ENCODE results near the gene UMPS. TPM values are rescaled to one million over a fixed set of nuclear protein-coding genes. Genes with fewer than 3 reads are reported as not detected.

Gene UMPS
- total and polyA plus RNA-seq, 9 donors, result 15.2 to 39.5 (median 23.9) TPM

DNA sequence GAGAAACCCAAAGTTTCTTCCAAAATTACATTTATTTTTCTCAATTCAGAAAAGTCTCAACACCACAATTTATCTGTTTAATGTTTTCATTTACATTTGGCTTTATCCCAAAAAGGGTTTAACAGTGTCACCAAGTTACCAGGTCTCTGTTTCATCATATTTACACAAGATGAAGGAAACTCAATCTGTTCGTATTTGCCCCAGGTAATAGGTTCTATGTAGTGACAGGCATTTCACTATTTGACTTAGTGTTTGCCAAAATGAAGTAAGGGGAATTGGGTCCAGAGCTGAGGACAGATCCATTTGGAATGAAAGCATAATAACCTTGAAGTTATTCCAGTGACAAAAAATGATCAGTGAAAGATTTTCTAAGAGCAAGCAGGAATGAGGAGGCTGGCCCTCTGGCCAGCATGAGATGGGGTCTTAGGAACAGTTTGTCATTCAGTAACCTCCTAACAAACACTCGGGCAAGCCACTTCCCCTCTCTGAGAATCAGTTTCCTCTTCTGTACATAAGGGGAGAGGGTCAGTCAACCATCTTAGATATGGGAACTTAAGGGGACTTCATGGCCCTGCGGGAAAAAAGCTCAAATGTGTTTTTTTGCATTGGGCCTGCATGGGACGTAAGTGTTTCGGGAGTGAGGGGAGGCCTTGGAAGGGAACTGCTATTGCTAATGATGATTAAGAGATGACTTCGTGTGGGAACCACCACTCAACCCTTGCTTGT is 31.8 kb downstream of the UMPS start:
- WGBS, 3 donors, result 78 to 82% (median 82%) methylated on average over 6 of the region's 6 CpGs

DNA sequence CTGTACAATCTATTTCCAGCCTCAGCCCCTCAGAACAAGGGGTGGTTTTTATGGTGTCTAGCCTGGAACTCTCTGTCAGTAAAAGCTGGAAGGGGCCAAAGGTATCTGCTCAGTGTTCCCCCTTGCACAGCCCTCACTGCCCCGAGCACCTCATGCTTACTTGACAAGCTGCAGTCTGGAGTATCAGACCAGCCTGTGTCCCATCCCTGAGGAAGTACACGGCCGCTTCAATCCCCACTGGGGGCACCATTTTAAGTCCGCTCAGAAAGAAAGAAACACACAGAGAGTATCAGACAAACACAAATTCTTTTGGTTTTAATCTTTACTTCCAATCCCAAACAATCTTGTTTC is 32.4 kb downstream of the UMPS start:
- 86 to 88% (median 87%) methylated on average over 4 of the region's 4 CpGs for WGBS, 3 donors
- no peaks in the 10 kb centered on the region for H3K9me3 ChIP-seq
- TF ChIP-seq POLR2A (IDR thresholded peaks at IDR 0.05), result no peak
- TF ChIP-seq, protein P1, sequence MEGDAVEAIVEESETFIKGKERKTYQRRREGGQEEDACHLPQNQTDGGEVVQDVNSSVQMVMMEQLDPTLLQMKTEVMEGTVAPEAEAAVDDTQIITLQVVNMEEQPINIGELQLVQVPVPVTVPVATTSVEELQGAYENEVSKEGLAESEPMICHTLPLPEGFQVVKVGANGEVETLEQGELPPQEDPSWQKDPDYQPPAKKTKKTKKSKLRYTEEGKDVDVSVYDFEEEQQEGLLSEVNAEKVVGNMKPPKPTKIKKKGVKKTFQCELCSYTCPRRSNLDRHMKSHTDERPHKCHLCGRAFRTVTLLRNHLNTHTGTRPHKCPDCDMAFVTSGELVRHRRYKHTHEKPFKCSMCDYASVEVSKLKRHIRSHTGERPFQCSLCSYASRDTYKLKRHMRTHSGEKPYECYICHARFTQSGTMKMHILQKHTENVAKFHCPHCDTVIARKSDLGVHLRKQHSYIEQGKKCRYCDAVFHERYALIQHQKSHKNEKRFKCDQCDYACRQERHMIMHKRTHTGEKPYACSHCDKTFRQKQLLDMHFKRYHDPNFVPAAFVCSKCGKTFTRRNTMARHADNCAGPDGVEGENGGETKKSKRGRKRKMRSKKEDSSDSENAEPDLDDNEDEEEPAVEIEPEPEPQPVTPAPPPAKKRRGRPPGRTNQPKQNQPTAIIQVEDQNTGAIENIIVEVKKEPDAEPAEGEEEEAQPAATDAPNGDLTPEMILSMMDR (IDR thresholded peaks at IDR 0.05), result no peak
- TF ChIP-seq EP300 (IDR thresholded peaks at IDR 0.05), result no peak
- intact Hi-C loops (cut with DNase I), result loop anchor here in 2 of 4 donors (2.0 to 10.0 kb wide), 3 partner anchors 125 to 672 kb away; partner anchors contain the start of gene ITGB5 (in 1 of the 2)
- H3K36me3 ChIP-seq, result no peaks in the 10 kb centered on the region
- no peaks in the 10 kb centered on the region for H3K27me3 ChIP-seq
- H3K4me1 ChIP-seq (ENCODE audit: insufficient read depth), result no peaks in the 10 kb centered on the region
- H3K27ac ChIP-seq, result no peak overlapping the region
- no peak overlapping the region for H3K4me3 ChIP-seq
- DNase-seq, result no peak

More for the DNA sequence above, 31.8 kb downstream of the UMPS start:
- Histone ChIP-seq H3K27ac (peak overlapping the region in 1 of 2 donors; percentile 46), H3K36me3 (no peaks in the 10 kb centered on the region), H3K4me3 (no peak overlapping the region), H3K4me1 (ENCODE audit: insufficient read depth) (no peaks in the 10 kb centered on the region), H3K27me3 (no peaks in the 10 kb centered on the region), H3K9me3 (no peaks in the 10 kb centered on the region)
- DNase-seq, result no peak
- no peak for TF ChIP-seq POLR2A (IDR thresholded peaks at IDR 0.05)
- TF ChIP-seq, protein P1 (IDR thresholded peaks at IDR 0.05), result no peak
- no peak for TF ChIP-seq EP300 (IDR thresholded peaks at IDR 0.05)
- intact Hi-C loops (cut with DNase I), result loop anchor here (2.0 to 10.0 kb wide), 3 partner anchors 125 to 673 kb away; partner anchors contain the start of gene ITGB5 (in 1 of the 4)

DNA sequence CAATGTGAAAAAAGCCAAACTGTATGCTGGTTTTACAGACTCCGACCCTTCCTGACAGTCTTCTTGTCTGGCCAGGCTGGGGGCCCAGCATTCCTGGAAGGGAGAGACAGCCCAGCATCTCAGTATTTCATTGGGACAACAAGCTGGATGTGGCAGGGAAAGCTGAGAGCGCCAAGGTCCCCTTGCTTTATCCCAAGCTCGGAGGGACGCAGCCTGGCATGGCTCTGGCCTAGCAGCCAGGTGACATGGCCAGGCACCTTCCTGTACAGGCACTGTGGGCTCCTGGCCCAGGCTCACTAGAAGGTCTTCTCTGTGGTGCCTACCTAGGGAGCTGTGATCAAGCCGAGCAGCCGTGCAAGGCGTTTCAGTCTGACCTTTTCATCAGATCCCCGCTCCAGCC is 33.0 kb downstream of the UMPS start:
- H3K9me3 ChIP-seq, result no peaks in the 10 kb centered on the region
- no peaks in the 10 kb centered on the region for H3K27me3 ChIP-seq
- H3K4me3 ChIP-seq, result no peak overlapping the region
- H3K36me3 ChIP-seq, result no peaks in the 10 kb centered on the region
- DNase-seq, result no peak
- H3K4me1 ChIP-seq (ENCODE audit: insufficient read depth), result no peaks in the 10 kb centered on the region
- no peak overlapping the region for H3K27ac ChIP-seq
- 91 to 96% (median 95%) methylated on average over 8 of the region's 8 CpGs for WGBS, 3 donors
- TF ChIP-seq, protein P1 (IDR thresholded peaks at IDR 0.05), result no peak
- TF ChIP-seq EP300 (IDR thresholded peaks at IDR 0.05) (no peak), POLR2A (IDR thresholded peaks at IDR 0.05) (no peak)
- intact Hi-C loops (cut with DNase I), result loop anchor here in 2 of 4 donors (2.0 to 10.0 kb wide), 3 partner anchors 124 to 672 kb away; partner anchors contain the start of gene ITGB5 (in 1 of the 2)

DNA sequence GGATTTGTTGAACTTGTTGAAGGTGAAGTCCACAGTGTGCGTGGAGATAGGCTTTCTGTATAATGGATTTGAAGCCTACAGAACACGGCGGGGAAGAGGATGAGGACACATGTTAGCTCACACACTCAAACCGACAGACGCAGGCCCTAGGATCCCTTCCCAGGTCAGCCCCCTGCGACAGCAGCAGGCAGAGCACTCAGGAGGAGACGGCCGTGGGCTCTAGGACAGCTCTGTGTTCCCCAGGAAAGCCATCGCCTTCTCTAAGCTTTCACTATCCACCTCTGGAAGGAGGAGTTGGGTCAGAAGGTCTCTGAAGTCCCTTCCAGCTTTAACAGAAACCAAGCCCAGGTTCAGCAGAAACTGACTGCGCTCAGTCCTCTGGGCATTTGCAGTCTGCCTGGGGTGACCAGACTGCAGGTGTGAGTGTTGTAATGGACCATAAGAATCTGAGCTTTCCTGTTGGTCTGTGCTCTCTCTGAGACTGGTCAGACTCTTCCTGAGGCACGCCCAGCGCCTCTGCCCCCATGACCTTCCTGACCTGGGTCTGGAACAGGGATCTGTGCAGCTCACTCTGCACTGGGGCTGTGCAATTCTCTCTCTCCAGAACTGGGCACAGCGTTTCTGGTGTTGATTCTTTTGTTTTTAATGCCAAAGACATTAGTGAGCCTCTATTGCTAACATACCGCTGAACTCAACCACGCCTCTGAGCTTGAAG is 33.5 kb downstream of the UMPS start:
- Histone ChIP-seq H3K4me1 (ENCODE audit: insufficient read depth) (no peaks in the 10 kb centered on the region), H3K9me3 (no peaks in the 10 kb centered on the region), H3K27me3 (no peaks in the 10 kb centered on the region), H3K36me3 (no peaks in the 10 kb centered on the region), H3K27ac (no peak overlapping the region), H3K4me3 (no peak overlapping the region)
- intact Hi-C loops (cut with DNase I), result loop anchor here in 2 of 4 donors (2.0 to 10.0 kb wide), 3 partner anchors 124 to 671 kb away; partner anchors contain the start of gene ITGB5 (in 1 of the 2)
- no peak for TF ChIP-seq POLR2A (IDR thresholded peaks at IDR 0.05)
- TF ChIP-seq EP300 (IDR thresholded peaks at IDR 0.05), result no peak
- TF ChIP-seq, protein P1 (IDR thresholded peaks at IDR 0.05), result no peak
- 92 to 93% (median 93%) methylated on average over 15 of the region's 15 CpGs for WGBS, 3 donors
- DNase-seq, result no peak

All from ovary (tissue), 9 donors.